Jurkat, Clone E6-1 (cell line): ENCODE measurements around the gene SLC38A4. TPM values are rescaled to one million over a fixed set of nuclear protein-coding genes. Genes with fewer than 3 reads are reported as not detected.
"Not testable (repeated sequence)": the region's sequence is repeated elsewhere in the genome, so short reads cannot be mapped to it uniquely, and the experiment has no call there.

Experiments
- DNase-seq: peaks from one replicate; pipeline ENCODE4 v3.0.0-alpha.2; 2011; ENCODE audit warnings: low read depth, low spot score
- H3K4me3 ChIP-seq: 2 replicates; pipeline ENCODE4 v1.5.1; 2011; ENCODE audit warnings: mild to moderate bottlenecking, low read length, control low read depth, moderate library complexity
- polyA plus RNA-seq: library from polyadenylated mRNA; unstranded; fragments of >200 nt; gene quantifications from one replicate; pipeline ENCODE4 v1.2.1, GENCODE V29; 2012; ENCODE audit warnings: missing spikeins; ENCODE audit not compliant: insufficient read length, insufficient read depth

The SLC38A4 gene
- not detected for polyA plus RNA-seq

GRCh38 chr12:46825591-46826414 is at the start of gene SLC38A4:
Gene SLC38A4, minus strand, starts transcription at chr12:46825997. Its CDS starts 32,926 bp downstream, at chr12:46793071.
- H3K4me3 ChIP-seq = no peak within 1 kb of the TSS
- DNase-seq = no peak

GRCh38 chr12:46875095-46875494 is 49.3 kb upstream of the SLC38A4 start:
- no peak for DNase-seq
- H3K4me3 ChIP-seq = no peak overlapping the region

GRCh38 chr12:46874642-46875041 is 48.8 kb upstream of the SLC38A4 start:
- H3K4me3 ChIP-seq = no peak overlapping the region
- no peak for DNase-seq

GRCh38 chr12:46872135-46872534 is 46.3 kb upstream of the SLC38A4 start:
- no peak for DNase-seq
- H3K4me3 ChIP-seq = no peak overlapping the region

GRCh38 chr12:46865311-46865710 is 39.5 kb upstream of the SLC38A4 start:
- DNase-seq = no peak

GRCh38 chr12:46858368-46858767 is 32.6 kb upstream of the SLC38A4 start:
- peak; percentile 4 for DNase-seq
- H3K4me3 ChIP-seq = no peak overlapping the region

More at GRCh38 chr12:46865311-46865710, 39.5 kb upstream of the SLC38A4 start:
- H3K4me3 ChIP-seq = no peak overlapping the region

GRCh38 chr12:46857486-46857885 is 31.7 kb upstream of the SLC38A4 start:
- no peak overlapping the region for H3K4me3 ChIP-seq
- DNase-seq = no peak

- no peak for DNase-seq
- H3K4me3 ChIP-seq = no peak overlapping the region
These were observed 30.0 kb upstream of the SLC38A4 start for GRCh38 chr12:46855760-46856159.

GRCh38 chr12:46854188-46854587 is 28.4 kb upstream of the SLC38A4 start:
- not testable (repeated sequence) for DNase-seq, H3K4me3 ChIP-seq

- not testable (repeated sequence) for H3K4me3 ChIP-seq, DNase-seq
These were observed 23.0 kb upstream of the SLC38A4 start for GRCh38 chr12:46848792-46849191.

GRCh38 chr12:46847001-46847400 is 21.2 kb upstream of the SLC38A4 start:
- no peak for DNase-seq
- no peak overlapping the region for H3K4me3 ChIP-seq

- H3K4me3 ChIP-seq = no peak overlapping the region
- DNase-seq = no peak
These were observed 18.0 kb upstream of the SLC38A4 start for GRCh38 chr12:46843811-46844210.

GRCh38 chr12:46841891-46842290 is 16.1 kb upstream of the SLC38A4 start:
- no peak for DNase-seq
- H3K4me3 ChIP-seq = no peak overlapping the region

GRCh38 chr12:46839964-46840363 is 14.2 kb upstream of the SLC38A4 start:
- no peak overlapping the region for H3K4me3 ChIP-seq
- DNase-seq = no peak

- H3K4me3 ChIP-seq = no peak overlapping the region
- no peak for DNase-seq
These were observed 13.4 kb upstream of the SLC38A4 start for GRCh38 chr12:46839232-46839631.

- no peak for DNase-seq
- H3K4me3 ChIP-seq = no peak overlapping the region
These were observed 10.0 kb upstream of the SLC38A4 start for GRCh38 chr12:46835785-46836184.

- H3K4me3 ChIP-seq = no peak overlapping the region
- DNase-seq = no peak
These were observed 6.4 kb upstream of the SLC38A4 start for GRCh38 chr12:46832130-46832704.

- DNase-seq = no peak
- H3K4me3 ChIP-seq = no peak overlapping the region
These were observed 5.7 kb upstream of the SLC38A4 start for GRCh38 chr12:46831335-46832129.

- no peak for DNase-seq
- H3K4me3 ChIP-seq = no peak overlapping the region
These were observed 5.0 kb upstream of the SLC38A4 start for GRCh38 chr12:46830731-46831334.
